ENCODE measurements around the gene PITPNM3.

GRCh38 chr17:6463616-6464445, 92.5 kb downstream of the PITPNM3 start:
- TF ChIP-seq CTCF (IDR thresholded peaks at IDR 0.05) (no peak), POLR2A (IDR thresholded peaks at IDR 0.05) (no peak)
